Lower leg skin (tissue), 4 donors: ENCODE results near the gene DHRS2. TPM values are rescaled to one million over a fixed set of nuclear protein-coding genes. Genes with fewer than 3 reads are reported as not detected.
"Not testable (repeated sequence)": the region's sequence is repeated elsewhere in the genome, so short reads cannot be mapped to it uniquely, and the experiment has no call there.

Experiments used
- DNase-seq, 2 donors: peaks; one replicate each; pipeline ENCODE4 v3.0.0-alpha.2; 2019; ENCODE audit warnings: low spot score in 2 of 2
- H3K4me3 ChIP-seq: fragments of 200-600 bp; sonication (generic); 2 replicates; pipeline ENCODE4 v1.5.1; 2017; ENCODE audit warnings: mild to moderate bottlenecking, low read depth; ENCODE audit not compliant: poor library complexity, severe bottlenecking
- POLR2A ChIP-seq, 2 donors: fragments of 450-650 bp; IDR thresholded peaks; one replicate each; pipeline ENCODE4 v1.6.1; 2016 to 2017; ENCODE audit warnings: antibody characterized with exemption in 2 of 2, mild to moderate bottlenecking in 1 of 2, moderate library complexity in 1 of 2
- WGBS, 2 donors: methylation state at CpG; one replicate each; pipeline ENCODE4 v1.1.5; 2018; 5-methylcytosine and 5-hydroxymethylcytosine counted together
- intact Hi-C: fragments of 100-400 bp; cut with DNase I; formaldehyde crosslinking; loops from one replicate; pipeline ENCODE4 v1.15.0; 2023; ENCODE audit warnings: low total_unique reads
- total RNA-seq, 4 donors: library from RNA; depleted of rRNA; stranded (reverse); fragments of >200 nt; gene quantifications; one replicate each; pipeline ENCODE4 v1.1.0, GENCODE V29; 2016
- TF ChIP-seq, protein P1 (sequence below), 3 donors: fragments of 450-650 bp; IDR thresholded peaks; one replicate each; pipeline ENCODE4 v1.5.1; 2016; ENCODE audit warnings: antibody characterized with exemption in 3 of 3, mild to moderate bottlenecking in 3 of 3, moderate library complexity in 2 of 3

DHRS2 gene
- total RNA-seq, 4 donors from 2014 or later, result 1.9 to 6.0 TPM; not detected in 2

DNA sequence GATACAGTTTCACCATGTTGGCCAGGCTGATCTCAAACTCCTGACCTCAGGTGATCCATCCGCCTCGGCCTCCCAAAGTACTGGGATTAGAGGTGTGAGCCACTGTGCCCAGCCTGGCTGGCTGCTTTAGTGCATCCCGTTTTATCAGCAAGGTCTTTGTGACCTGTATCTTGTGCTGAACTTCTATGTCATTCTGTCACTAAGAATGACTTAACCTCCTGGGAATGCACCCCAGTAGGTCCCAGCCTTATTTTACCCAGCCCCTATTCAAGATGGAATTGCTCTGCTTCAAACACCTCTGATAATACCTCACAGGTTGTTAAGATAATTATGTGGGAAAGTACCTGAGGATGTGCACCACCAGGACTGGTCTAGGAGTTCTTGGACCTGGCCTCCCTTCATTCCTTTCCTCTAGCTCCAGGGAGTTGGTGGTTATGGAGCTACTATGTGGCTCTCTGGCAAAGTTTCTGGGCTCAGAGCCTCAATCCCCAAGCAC lies 31.4 kb upstream of the DHRS2 start:
- no peak for DNase-seq
- H3K4me3 ChIP-seq, result no peak overlapping the region
- 69 to 86% methylated on average over 3 of the region's 3 CpGs for WGBS, 2 donors
- intact Hi-C loops, result no loop called here
- TF ChIP-seq POLR2A (IDR thresholded peaks at IDR 0.05), result no peak
- TF ChIP-seq, protein P1, sequence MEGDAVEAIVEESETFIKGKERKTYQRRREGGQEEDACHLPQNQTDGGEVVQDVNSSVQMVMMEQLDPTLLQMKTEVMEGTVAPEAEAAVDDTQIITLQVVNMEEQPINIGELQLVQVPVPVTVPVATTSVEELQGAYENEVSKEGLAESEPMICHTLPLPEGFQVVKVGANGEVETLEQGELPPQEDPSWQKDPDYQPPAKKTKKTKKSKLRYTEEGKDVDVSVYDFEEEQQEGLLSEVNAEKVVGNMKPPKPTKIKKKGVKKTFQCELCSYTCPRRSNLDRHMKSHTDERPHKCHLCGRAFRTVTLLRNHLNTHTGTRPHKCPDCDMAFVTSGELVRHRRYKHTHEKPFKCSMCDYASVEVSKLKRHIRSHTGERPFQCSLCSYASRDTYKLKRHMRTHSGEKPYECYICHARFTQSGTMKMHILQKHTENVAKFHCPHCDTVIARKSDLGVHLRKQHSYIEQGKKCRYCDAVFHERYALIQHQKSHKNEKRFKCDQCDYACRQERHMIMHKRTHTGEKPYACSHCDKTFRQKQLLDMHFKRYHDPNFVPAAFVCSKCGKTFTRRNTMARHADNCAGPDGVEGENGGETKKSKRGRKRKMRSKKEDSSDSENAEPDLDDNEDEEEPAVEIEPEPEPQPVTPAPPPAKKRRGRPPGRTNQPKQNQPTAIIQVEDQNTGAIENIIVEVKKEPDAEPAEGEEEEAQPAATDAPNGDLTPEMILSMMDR (IDR thresholded peaks at IDR 0.05), result no peak

DNA sequence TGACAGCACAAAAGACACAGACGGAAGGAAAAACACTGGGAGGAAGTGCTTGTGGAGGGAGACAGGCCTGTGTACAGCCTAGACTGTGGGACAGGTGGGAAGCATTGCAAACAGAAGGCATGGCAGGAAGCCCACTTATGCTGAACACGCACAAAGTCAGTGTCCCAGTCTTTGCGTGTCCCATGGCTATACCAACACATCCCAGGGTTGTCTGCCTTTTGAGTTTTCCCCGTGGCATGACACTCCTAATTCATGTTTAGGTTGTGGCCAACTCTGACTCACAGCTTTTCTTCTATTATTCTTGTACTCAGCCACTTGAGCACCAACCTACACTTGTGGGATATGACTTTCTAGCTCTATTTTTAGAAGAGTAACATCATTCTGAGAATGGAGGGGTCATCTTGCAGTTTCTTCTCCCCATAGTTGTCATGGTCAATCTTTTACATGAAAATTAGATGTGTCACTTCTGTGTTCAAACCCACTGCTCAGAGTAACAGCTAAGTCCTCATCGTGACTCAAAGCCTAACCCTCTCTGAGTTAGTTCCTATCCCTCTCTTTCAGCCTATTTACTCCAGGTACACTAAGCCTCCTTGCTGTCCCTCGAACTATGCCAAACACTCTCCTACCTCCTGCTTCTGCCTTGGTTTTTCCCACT lies 30.1 kb upstream of the DHRS2 start:
- TF ChIP-seq, protein P1 (IDR thresholded peaks at IDR 0.05), result no peak
- no peak for TF ChIP-seq POLR2A (IDR thresholded peaks at IDR 0.05)
- WGBS, 2 donors, result 66 to 70% methylated on average over 6 of the region's 6 CpGs
- intact Hi-C loops, result no loop called here
- H3K4me3 ChIP-seq, result no peak overlapping the region
- DNase-seq, result no peak

DNA sequence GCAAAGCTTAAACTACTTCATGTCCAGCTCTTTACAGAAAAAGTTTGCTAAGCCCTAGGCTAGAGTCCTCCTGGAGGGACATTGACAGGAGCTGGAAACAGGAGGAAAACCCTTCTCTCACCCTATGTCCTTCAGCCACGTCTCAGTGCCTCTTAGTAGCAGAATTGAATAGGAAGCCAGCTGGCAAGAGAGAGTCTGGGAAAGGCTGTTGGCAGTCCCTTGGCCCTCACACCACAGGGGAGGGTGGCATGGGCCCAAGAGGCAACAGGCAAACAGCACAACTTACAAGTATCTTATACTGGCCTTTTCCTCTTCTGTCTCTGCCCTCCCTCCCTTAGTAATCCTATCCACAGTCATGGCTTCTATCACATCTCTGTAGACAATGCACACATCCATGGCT lies 27.7 kb upstream of the DHRS2 start:
- no peak for TF ChIP-seq POLR2A (IDR thresholded peaks at IDR 0.05)
- TF ChIP-seq, protein P1 (IDR thresholded peaks at IDR 0.05), result no peak
- H3K4me3 ChIP-seq, result no peak overlapping the region
- 13 to 24% methylated on average over 1 of the region's 1 CpG for WGBS, 2 donors
- intact Hi-C loops, result no loop called here
- DNase-seq, result no peak

DNA sequence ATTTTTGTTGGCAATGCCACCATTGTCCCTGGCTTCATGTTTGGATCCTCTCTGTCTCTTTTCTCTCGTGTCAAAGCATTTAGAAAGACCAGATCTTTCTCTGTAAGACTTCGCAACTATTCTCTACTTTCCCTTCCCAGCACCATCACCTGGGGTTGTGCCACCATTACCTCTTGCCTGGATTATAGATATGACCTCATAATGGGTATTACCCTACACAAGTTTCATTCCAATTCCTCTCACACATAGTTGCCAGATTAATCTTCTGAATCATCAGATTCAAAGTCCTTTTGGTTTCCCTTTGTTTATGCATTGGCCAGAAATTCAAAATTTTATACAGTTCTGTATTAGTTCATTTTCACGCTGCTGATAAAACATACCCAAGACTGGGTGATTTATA lies 27.2 kb upstream of the DHRS2 start:
- no peak for TF ChIP-seq POLR2A (IDR thresholded peaks at IDR 0.05)
- TF ChIP-seq, protein P1 (IDR thresholded peaks at IDR 0.05), result no peak
- no peak for DNase-seq
- 85 to 91% methylated on average over 3 of the region's 3 CpGs for WGBS, 2 donors
- no peak overlapping the region for H3K4me3 ChIP-seq
- intact Hi-C loops, result no loop called here

DNA sequence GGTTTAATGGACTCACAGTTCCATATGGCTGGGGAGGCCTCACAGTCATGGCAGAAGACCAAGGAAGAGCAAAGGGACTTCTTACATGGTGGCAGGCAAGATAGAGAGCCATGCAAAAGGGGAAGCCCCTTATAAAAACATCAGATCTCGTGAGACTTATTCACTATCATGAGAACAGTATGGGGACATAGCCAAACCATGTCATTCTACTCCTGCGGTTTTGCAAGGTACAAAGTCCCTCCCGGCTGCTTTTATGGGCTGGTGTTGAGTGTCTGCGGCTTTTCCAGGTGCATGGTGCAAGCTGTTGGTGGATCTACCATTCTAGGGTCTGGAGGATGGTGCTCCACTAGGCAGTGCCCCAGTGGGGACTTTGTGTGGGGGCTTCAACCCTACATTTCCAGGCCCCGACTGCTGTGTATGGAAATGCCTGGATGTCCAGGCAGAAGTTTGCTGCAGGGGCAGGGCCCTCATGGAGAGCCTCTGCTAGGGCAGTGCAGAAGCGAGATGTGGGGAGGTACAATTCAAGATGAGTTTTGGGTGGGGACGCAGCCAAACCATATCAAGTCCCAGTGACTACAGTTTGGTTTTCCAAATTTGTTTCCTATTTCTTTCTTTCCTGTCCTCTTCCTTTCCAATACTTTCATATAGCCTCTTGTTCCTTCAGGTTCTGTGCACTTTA lies 26.6 kb upstream of the DHRS2 start:
- DNase-seq, result peak in 1 of 2 donors; percentile 54
- 61 to 64% methylated on average over 7 of the region's 7 CpGs for WGBS, 2 donors
- intact Hi-C loops, H3K4me3 ChIP-seq: not testable (repeated sequence)
- TF ChIP-seq, protein P1 (IDR thresholded peaks at IDR 0.05), result peak in 1 of 3 donors; percentile 21
